GM12878 (cell line): ENCODE data around the gene PCYOX1L.

Experiments used
- EP300 ChIP-seq, 2 experiments: fragments of 150-350 bp in 1 of 2; IDR thresholded peaks; 2 replicates each; pipeline ENCODE4 v1.6.1; 2011 to 2012; ENCODE audit warnings: low read depth in 2 of 2, low read length in 2 of 2, borderline replicate concordance in 1 of 2, improper control_type of control experiment in 1 of 2, inconsistent platforms in 1 of 2; ENCODE audit not compliant: control insufficient read depth in 1 of 2
- EZH2 ChIP-seq: IDR thresholded peaks from 2 replicates; pipeline ENCODE4 v1.6.1; 2012; ENCODE audit warnings: low read depth, mild to moderate bottlenecking, control low read depth, inconsistent platforms, low read length, borderline replicate concordance; ENCODE audit not compliant: control insufficient read depth
- KAT2A ChIP-seq: conservative IDR thresholded peaks from 2 replicates; pipeline ENCODE4 v1.6.1; 2011; ENCODE audit warnings: low read depth, low read length; ENCODE audit not compliant: control insufficient read depth
- POLR2A ChIP-seq: IDR thresholded peaks from 2 replicates; pipeline ENCODE4 v1.6.1; 2011; ENCODE audit warnings: low read depth, mild to moderate bottlenecking, low read length
- SREBF2 ChIP-seq: IDR thresholded peaks from 2 replicates; pipeline ENCODE4 v1.6.1; 2012; ENCODE audit warnings: mild to moderate bottlenecking, low read length
- TAF1 ChIP-seq: IDR thresholded peaks from 2 replicates; pipeline ENCODE4 v1.6.1; 2011; ENCODE audit warnings: mild to moderate bottlenecking, low read depth, low read length, borderline replicate concordance
- TCF7 ChIP-seq: IDR thresholded peaks from 2 replicates; pipeline ENCODE4 v1.6.1; 2014; ENCODE audit warnings: antibody characterized with exemption, borderline replicate concordance

- no peak for TF ChIP-seq KAT2A
- no peak for TF ChIP-seq POLR2A
- no peak for TF ChIP-seq EZH2
- TF ChIP-seq EP300 (IDR thresholded peaks at IDR 0.05; ENCODE audit: borderline replicate concordance in 1 of 2, control insufficient read depth in 1 of 2, low read depth in 2 of 2, low read length in 2 of 2) = no peak
- no peak for TF ChIP-seq SREBF2
- TF ChIP-seq TCF7 = no peak
- TF ChIP-seq TAF1 = no peak
These were observed 29.3 kb downstream of the PCYOX1L start for GRCh38 chr5:149387081-149387631.
